Epidermal melanocyte (primary cell): Measurements from ENCODE around the gene KIAA0513.

Experiments used
- DNase-seq: peaks from one replicate; pipeline ENCODE4 v3.0.0; 2011; ENCODE audit warnings: low spot score; ENCODE audit not compliant: insufficient read length

The KIAA0513 gene

DNA sequence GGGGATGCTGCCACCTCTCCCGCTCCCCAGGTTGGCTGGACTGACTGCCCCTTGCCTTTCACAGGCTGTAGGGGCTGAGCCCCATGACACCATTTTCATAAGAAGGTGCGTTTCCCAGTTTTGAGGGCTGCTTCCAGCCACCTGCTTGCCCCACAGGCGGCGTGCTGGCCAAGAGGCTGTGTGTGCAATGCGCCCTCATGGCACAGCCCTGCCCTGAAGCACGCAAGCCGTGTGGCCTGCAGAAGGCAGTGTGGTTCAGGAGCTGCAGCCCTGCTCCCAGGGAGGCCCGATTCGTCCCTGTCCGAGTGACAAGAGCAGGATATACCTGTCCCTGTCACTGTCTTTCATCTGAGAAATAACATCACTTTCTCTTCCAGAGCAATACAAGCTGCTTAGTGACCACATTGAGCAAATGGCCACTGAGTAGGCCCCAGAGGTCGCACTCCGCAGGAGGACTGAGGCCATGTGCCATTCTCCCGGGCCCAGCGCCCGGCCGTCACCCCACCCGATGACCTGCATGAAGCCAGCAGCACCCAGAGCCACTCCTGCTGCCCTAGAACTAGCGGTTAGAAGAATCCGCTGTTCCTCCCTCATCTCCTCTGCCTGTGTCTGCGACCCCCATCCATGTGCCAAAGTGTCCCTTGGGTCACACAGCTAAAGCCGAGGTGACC lies 60.4 kb downstream of the KIAA0513 start:
- DNase-seq: no peak

DNA sequence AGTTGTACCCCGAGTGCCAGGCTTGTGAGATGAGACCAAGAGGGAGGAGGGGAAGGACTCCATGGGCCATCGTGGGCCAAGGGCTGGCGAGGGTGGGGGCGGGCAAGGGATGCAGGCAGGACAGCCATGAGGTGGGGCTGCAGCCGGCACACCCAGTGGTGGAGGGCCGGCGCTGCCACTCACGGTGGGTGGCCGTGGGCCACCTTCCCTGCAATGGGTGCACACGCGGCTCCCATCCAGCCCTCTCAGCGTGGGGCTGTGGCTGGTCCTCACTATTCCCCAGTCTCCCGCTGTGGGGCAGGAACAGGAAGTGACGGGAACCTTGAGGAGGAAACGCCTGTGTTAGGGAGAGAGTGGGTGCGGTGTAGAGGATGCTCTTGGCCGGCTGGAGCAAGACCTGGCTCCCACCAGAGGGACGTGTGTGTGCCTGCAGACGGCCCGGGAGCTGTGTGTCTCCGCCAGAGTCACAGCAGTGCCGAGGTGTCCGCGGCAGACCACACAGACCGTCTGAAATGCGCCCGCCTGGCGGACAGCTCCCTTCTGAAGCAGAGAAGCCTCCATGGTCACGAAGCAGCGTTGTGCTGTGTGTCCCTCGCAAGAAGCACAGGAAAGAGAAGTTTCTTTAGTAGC lies 61.1 kb downstream of the KIAA0513 start:
- no peak for DNase-seq

DNA sequence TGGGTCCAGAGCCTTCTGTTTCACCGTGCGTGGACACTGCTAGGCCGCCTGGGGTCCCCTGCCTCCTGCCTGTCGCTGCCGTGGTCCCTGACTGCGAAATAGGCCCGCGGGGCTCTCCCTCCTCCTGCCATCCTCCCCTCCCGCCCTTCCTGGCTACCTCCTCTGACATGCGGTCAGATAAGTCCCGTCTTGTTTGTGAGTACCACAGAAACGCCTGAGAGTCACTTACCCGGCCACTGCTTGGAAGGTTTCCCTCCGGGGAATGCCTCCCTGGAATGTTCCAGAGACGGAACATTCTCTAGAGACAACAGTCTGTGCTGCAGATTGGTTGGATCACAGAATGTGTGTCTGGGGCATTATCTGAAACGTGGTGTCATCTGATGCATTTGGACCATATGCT lies 61.9 kb downstream of the KIAA0513 start:
- no peak for DNase-seq

GRCh38 chr16:85090181-85090580 lies 62.6 kb downstream of the KIAA0513 start:
- no peak for DNase-seq

- DNase-seq: no peak
Measured at GRCh38 chr16:85090873-85091521, 63.4 kb downstream of the KIAA0513 start.

GRCh38 chr16:85091522-85091910 lies 63.9 kb downstream of the KIAA0513 start:
- no peak for DNase-seq

GRCh38 chr16:85092309-85092708 lies 64.7 kb downstream of the KIAA0513 start:
- no peak for DNase-seq

GRCh38 chr16:85092851-85093250 lies 65.3 kb downstream of the KIAA0513 start:
- DNase-seq: no peak

GRCh38 chr16:85093705-85094104 lies 66.1 kb downstream of the KIAA0513 start:
- DNase-seq: no peak

GRCh38 chr16:85094176-85094805 lies 66.7 kb downstream of the KIAA0513 start:
- no peak for DNase-seq

GRCh38 chr16:85094812-85095211 lies 67.2 kb downstream of the KIAA0513 start:
- DNase-seq: no peak

- no peak for DNase-seq
Measured at GRCh38 chr16:85096921-85097320, 69.3 kb downstream of the KIAA0513 start.

DNA sequence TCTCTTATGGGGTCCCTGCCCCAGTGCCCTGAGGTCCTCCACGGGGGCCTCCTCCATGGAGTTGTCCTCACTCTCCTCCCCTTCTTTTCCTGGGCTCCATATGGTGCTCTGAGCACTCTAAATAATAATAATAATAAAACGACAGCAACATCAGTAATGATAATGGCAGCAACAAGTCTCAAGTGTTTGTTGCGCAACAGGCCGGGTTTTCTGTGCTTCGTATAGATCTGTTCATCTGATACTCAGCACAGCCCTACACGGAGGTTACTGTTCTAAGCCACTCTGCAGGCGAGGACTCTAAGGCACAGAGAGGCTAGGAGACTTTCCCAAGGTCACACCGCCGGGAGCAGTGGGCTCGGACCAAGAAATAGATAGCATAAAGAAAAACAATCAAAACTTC lies 71.0 kb downstream of the KIAA0513 start:
- no peak for DNase-seq

- no peak for DNase-seq
Measured at GRCh38 chr16:85100265-85100664, 72.7 kb downstream of the KIAA0513 start.

- DNase-seq: no peak
Measured at GRCh38 chr16:85101956-85102630, 74.5 kb downstream of the KIAA0513 start.

- no peak for DNase-seq
Measured at GRCh38 chr16:85103114-85104079, 75.8 kb downstream of the KIAA0513 start.

GRCh38 chr16:85104147-85104546 lies 76.6 kb downstream of the KIAA0513 start:
- no peak for DNase-seq

DNA sequence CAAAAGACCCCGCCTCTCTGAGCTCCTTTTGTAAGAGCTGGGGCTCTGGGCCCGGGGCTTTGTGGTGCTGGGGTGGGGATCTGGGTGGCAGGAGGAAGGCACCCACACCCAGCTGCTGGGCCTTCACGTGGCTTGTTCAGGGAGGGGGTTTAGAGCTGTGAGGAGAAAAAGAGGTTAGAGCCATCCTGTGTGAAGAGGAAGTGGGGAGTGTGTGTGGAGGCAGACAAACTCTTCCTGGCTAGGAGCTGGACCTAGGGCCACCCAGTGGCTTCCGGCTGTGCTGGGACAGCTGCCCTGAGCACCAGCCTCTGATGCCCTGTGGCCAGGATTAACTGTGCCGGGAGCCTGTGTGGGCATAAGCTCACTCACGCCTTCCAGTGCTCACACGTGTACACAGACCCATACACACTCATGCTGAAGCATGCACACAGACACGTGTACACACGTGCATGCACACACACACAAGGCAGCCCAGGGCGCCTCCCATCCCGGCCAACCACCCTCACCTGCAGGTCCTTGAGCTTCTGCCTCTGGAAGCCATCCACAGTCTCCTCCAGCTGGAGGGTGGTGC lies 77.3 kb downstream of the KIAA0513 start:
- no peak for DNase-seq

DNA sequence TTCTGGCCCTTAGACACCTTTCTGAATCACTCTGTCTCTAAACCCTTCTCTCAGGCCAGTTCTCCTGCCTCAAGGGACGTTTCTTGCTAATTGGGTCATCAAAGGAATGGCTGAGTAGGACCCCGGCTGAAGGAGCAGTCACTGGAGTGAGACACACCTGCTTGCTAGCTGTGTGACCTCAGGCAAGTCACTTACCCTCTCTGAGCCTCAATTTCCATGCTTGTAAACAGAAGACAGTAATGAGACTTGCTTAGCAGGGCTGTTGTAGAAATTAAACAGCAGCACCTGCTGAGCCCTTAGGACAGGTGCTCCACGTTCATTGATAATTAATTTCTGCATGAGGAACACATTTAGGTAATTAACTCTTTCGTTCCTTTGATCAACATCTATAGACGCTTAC lies 77.9 kb downstream of the KIAA0513 start:
- no peak for DNase-seq

- no peak for DNase-seq
Measured at GRCh38 chr16:85107083-85107482, 79.5 kb downstream of the KIAA0513 start.
